ENCODE results near the gene CBX1. TPM values are rescaled to one million over a fixed set of nuclear protein-coding genes. Genes with fewer than 3 reads are reported as not detected.

The CBX1 gene
- polyA plus RNA-seq, 1 donor from 2014 or later = 363 TPM

DNA sequence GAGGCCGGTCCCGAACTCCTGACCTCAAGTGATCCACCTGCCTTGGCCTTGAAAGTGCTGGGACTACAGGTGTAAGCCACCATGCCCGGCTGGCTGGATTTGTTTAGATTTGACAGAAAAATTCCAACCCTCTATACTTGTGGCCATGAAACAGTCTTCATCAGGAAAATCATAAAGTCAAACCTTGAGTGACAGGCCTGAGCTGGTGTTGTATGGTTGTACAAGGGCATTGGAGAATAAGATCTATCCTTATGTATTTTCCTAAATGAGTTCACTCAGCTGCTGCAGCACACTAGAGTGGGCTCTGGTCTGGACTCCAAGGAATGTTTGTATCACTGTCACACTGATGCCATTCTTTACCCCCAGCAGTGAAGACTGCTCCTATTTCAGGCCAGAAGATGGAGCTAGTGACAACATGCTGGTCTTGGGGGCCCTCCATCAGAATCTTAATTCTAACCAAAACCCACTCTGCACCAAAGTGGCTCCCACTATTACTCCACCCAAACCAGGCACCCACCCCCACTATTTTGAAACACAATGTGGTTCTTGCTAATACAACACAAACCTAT lies 33.7 kb upstream of the CBX1 start:
- no peak overlapping the region for H3K4me3 ChIP-seq (ENCODE audit: low read length)
- no peak overlapping the region for H3K4me2 ChIP-seq (ENCODE audit: low read length)
- TF ChIP-seq, protein P1, sequence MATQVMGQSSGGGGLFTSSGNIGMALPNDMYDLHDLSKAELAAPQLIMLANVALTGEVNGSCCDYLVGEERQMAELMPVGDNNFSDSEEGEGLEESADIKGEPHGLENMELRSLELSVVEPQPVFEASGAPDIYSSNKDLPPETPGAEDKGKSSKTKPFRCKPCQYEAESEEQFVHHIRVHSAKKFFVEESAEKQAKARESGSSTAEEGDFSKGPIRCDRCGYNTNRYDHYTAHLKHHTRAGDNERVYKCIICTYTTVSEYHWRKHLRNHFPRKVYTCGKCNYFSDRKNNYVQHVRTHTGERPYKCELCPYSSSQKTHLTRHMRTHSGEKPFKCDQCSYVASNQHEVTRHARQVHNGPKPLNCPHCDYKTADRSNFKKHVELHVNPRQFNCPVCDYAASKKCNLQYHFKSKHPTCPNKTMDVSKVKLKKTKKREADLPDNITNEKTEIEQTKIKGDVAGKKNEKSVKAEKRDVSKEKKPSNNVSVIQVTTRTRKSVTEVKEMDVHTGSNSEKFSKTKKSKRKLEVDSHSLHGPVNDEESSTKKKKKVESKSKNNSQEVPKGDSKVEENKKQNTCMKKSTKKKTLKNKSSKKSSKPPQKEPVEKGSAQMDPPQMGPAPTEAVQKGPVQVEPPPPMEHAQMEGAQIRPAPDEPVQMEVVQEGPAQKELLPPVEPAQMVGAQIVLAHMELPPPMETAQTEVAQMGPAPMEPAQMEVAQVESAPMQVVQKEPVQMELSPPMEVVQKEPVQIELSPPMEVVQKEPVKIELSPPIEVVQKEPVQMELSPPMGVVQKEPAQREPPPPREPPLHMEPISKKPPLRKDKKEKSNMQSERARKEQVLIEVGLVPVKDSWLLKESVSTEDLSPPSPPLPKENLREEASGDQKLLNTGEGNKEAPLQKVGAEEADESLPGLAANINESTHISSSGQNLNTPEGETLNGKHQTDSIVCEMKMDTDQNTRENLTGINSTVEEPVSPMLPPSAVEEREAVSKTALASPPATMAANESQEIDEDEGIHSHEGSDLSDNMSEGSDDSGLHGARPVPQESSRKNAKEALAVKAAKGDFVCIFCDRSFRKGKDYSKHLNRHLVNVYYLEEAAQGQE (IDR thresholded peaks at IDR 0.05; ENCODE audit: borderline replicate concordance) = no peak
- no peak for TF ChIP-seq RAD21 (conservative IDR thresholded peaks at IDR 0.05)
- TF ChIP-seq POLR2AphosphoS5 (IDR thresholded peaks at IDR 0.05) = no peak
- no peak for TF ChIP-seq EZH2 (IDR thresholded peaks at IDR 0.05; ENCODE audit: borderline replicate concordance, insufficient read depth, low read length, poor library complexity, severe bottlenecking)
- TF ChIP-seq SMC3 (conservative IDR thresholded peaks at IDR 0.05; ENCODE audit: poor library complexity) = peak; percentile 15
- TF ChIP-seq MXI1 (conservative IDR thresholded peaks at IDR 0.05; ENCODE audit: poor library complexity, severe bottlenecking) = no peak
- no peak for TF ChIP-seq TAF1 (IDR thresholded peaks at IDR 0.05; ENCODE audit: low read depth)
- TF ChIP-seq, protein P2, sequence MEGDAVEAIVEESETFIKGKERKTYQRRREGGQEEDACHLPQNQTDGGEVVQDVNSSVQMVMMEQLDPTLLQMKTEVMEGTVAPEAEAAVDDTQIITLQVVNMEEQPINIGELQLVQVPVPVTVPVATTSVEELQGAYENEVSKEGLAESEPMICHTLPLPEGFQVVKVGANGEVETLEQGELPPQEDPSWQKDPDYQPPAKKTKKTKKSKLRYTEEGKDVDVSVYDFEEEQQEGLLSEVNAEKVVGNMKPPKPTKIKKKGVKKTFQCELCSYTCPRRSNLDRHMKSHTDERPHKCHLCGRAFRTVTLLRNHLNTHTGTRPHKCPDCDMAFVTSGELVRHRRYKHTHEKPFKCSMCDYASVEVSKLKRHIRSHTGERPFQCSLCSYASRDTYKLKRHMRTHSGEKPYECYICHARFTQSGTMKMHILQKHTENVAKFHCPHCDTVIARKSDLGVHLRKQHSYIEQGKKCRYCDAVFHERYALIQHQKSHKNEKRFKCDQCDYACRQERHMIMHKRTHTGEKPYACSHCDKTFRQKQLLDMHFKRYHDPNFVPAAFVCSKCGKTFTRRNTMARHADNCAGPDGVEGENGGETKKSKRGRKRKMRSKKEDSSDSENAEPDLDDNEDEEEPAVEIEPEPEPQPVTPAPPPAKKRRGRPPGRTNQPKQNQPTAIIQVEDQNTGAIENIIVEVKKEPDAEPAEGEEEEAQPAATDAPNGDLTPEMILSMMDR (IDR thresholded peaks at IDR 0.05; ENCODE audit: poor library complexity, severe bottlenecking) = no peak
- no peaks in the 10 kb centered on the region for H4K20me1 ChIP-seq (ENCODE audit: insufficient read depth)
- no peaks in the 10 kb centered on the region for H3K36me3 ChIP-seq (ENCODE audit: insufficient read depth, low read length)
- no peaks in the 10 kb centered on the region for H3K27me3 ChIP-seq (ENCODE audit: insufficient read depth, low read depth, low read length)
- H3F3A ChIP-seq (ENCODE audit: insufficient read depth, low read length, poor library complexity, severe bottlenecking) = no peaks in the 10 kb centered on the region
- no peaks in the 10 kb centered on the region for H3K9me2 ChIP-seq (ENCODE audit: insufficient read depth, low read length)
- H3K9ac ChIP-seq (ENCODE audit: low read length) = no peak overlapping the region
- H3K27ac ChIP-seq (ENCODE audit: low read length) = no peak overlapping the region
- no peak overlapping the region for H2AFZ ChIP-seq (ENCODE audit: low read depth, low read length)
- H3K79me2 ChIP-seq (replicated peaks; ENCODE audit: insufficient read depth, low read length) = no peaks in the 10 kb centered on the region
- no peaks in the 10 kb centered on the region for H3K9me3 ChIP-seq (ENCODE audit: low read length)

DNA sequence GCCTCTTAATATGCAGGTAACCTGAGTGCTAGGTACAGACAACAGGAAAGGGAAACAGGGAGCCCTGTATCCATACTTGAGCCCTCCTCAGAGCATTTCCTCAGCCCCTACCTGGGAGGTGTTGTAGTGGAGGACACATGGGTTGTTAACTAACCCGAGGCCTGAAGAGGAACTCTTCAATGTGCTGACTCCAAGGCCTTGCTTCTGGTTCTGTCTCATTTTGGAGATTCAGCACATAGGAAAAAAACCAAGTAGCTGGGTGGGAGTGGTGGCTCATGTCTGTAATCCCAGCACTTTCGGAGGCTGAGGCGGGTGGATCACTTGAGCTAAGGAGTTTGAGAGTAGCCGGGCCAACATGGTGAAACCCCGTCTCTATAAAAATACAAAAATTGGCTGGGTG lies 31.1 kb upstream of the CBX1 start:
- H3K36me3 ChIP-seq (ENCODE audit: insufficient read depth, low read length) = no peaks in the 10 kb centered on the region
- no peaks in the 10 kb centered on the region for H3F3A ChIP-seq (ENCODE audit: insufficient read depth, low read length, poor library complexity, severe bottlenecking)
- H3K9me2 ChIP-seq (ENCODE audit: insufficient read depth, low read length) = no peaks in the 10 kb centered on the region
- no peak overlapping the region for H3K4me2 ChIP-seq (ENCODE audit: low read length)
- no peaks in the 10 kb centered on the region for H4K20me1 ChIP-seq (ENCODE audit: insufficient read depth)
- H3K9ac ChIP-seq (ENCODE audit: low read length) = no peak overlapping the region
- H3K27ac ChIP-seq (ENCODE audit: low read length) = no peak overlapping the region
- H3K4me3 ChIP-seq (ENCODE audit: low read length) = no peak overlapping the region
- H3K79me2 ChIP-seq (replicated peaks; ENCODE audit: insufficient read depth, low read length) = no peaks in the 10 kb centered on the region
- no peak overlapping the region for H2AFZ ChIP-seq (ENCODE audit: low read depth, low read length)
- H3K27me3 ChIP-seq (ENCODE audit: insufficient read depth, low read depth, low read length) = no peaks in the 10 kb centered on the region
- TF ChIP-seq MXI1 (conservative IDR thresholded peaks at IDR 0.05; ENCODE audit: poor library complexity, severe bottlenecking) (no peak), EZH2 (IDR thresholded peaks at IDR 0.05; ENCODE audit: borderline replicate concordance, insufficient read depth, low read length, poor library complexity, severe bottlenecking) (no peak), TAF1 (IDR thresholded peaks at IDR 0.05; ENCODE audit: low read depth) (no peak), SMC3 (conservative IDR thresholded peaks at IDR 0.05; ENCODE audit: poor library complexity) (no peak)
- TF ChIP-seq, protein P2 (IDR thresholded peaks at IDR 0.05; ENCODE audit: poor library complexity, severe bottlenecking) = no peak
- H3K9me3 ChIP-seq (ENCODE audit: low read length) = no peaks in the 10 kb centered on the region

Data from neural cell (in vitro differentiated cells).